DND-41 (cell line): Measurements from ENCODE around the gene SC5D.

Experiments used
- ATAC-seq: fragments of 200-7000 bp; cut with Tn5 transposase; 3 replicates; pipeline ENCODE4 v1.9.1; 2021; ENCODE audit warnings: low read depth; ENCODE audit not compliant: insufficient read depth
- DNase-seq: peaks from one replicate; pipeline ENCODE4 v3.0.0-alpha.2; 2020
- H2AFZ ChIP-seq: 2 replicates; pipeline ENCODE4 v1.6.0; 2012; ENCODE audit warnings: low read depth, low read length
- H3K27ac ChIP-seq: 2 replicates; pipeline ENCODE4 v1.5.1; 2012; ENCODE audit warnings: low read length, inconsistent platforms
- H3K27me3 ChIP-seq: fragments of 200-600 bp; sonication (generic); 2 replicates; pipeline ENCODE4 v1.6.0; 2012; ENCODE audit warnings: low read length, mild to moderate bottlenecking, inconsistent platforms; ENCODE audit not compliant: insufficient read depth, poor library complexity
- H3K36me3 ChIP-seq: 2 replicates; pipeline ENCODE4 v1.5.1; 2012; ENCODE audit warnings: low read length, inconsistent platforms; ENCODE audit not compliant: insufficient read depth
- H3K4me1 ChIP-seq: 2 replicates; pipeline ENCODE4 v1.5.1; 2012; ENCODE audit warnings: mild to moderate bottlenecking, low read length; ENCODE audit not compliant: insufficient read depth
- H3K4me2 ChIP-seq: 2 replicates; pipeline ENCODE4 v1.6.0; 2012; ENCODE audit warnings: mild to moderate bottlenecking, moderate library complexity, low read length, inconsistent platforms; ENCODE audit not compliant: insufficient read depth
- H3K4me3 ChIP-seq, 2 experiments: fragments of 200-600 bp in 1 of 2; shearing (Covaris generic) in 1 of 2; 2 replicates each; pipeline ENCODE4 v1.5.1; 2012 to 2016; ENCODE audit warnings: inconsistent platforms in 2 of 2, low read length in 2 of 2, mild to moderate bottlenecking in 2 of 2, low read depth in 1 of 2, moderate library complexity in 1 of 2
- H3K79me2 ChIP-seq: 2 replicates; pipeline ENCODE4 v1.6.0; 2012; ENCODE audit warnings: low read length, inconsistent platforms; ENCODE audit not compliant: insufficient read depth
- H3K9ac ChIP-seq: 2 replicates; pipeline ENCODE4 v1.6.0; 2012; ENCODE audit warnings: low read depth, mild to moderate bottlenecking, inconsistent platforms, low read length, moderate library complexity
- H3K9me3 ChIP-seq: 2 replicates; pipeline ENCODE4 v1.5.1; 2012; ENCODE audit warnings: low read length, moderate library complexity, mild to moderate bottlenecking, inconsistent platforms; ENCODE audit not compliant: insufficient read depth, severe bottlenecking
- H4K20me1 ChIP-seq: 2 replicates; pipeline ENCODE4 v1.6.0; 2012; ENCODE audit warnings: low read length; ENCODE audit not compliant: insufficient read depth
- CTCF ChIP-seq: IDR thresholded peaks from 2 replicates; pipeline ENCODE4 v1.5.1; 2012; ENCODE audit warnings: borderline replicate concordance, low read length, moderate library complexity, mild to moderate bottlenecking; ENCODE audit not compliant: poor library complexity, severe bottlenecking; ENCODE audit errors: extremely low read depth
- EZH2 ChIP-seq: IDR thresholded peaks from 3 replicates; pipeline ENCODE4 v1.6.1; 2012; ENCODE audit warnings: borderline replicate concordance, low read depth, mild to moderate bottlenecking, moderate library complexity, low read length, inconsistent platforms; ENCODE audit not compliant: severe bottlenecking

Gene SC5D

GRCh38 chr11:121300972-121301699 is 8.6 kb downstream of the SC5D start:
- DNase-seq (no peak), ATAC-seq (no peak)
- Histone ChIP-seq H3K79me2 (peaks cover 71% of the 10 kb centered on the region), H3K27ac (no peak overlapping the region), H3K4me1 (peaks cover 1% of the 10 kb centered on the region), H3K4me2 (no peak overlapping the region), H3K36me3 (peaks cover 39% of the 10 kb centered on the region), H2AFZ (no peak overlapping the region), H3K4me3 (no peak overlapping the region), H4K20me1 (peaks cover 20% of the 10 kb centered on the region; the same call in 1 of the 2 replicates), H3K27me3 (no peaks in the 10 kb centered on the region), H3K9ac (no peak overlapping the region), H3K9me3 (no peaks in the 10 kb centered on the region)
- TF ChIP-seq CTCF (no peak), EZH2 (no peak)

GRCh38 chr11:121304759-121305158 is 12.2 kb downstream of the SC5D start:
- no peaks in the 10 kb centered on the region for H3K4me1 ChIP-seq

GRCh38 chr11:121308816-121309215 is 16.2 kb downstream of the SC5D start:
- Histone ChIP-seq H2AFZ (no peak overlapping the region), H3K79me2 (no peaks in the 10 kb centered on the region), H3K9ac (no peak overlapping the region), H3K4me1 (no peaks in the 10 kb centered on the region), H4K20me1 (no peaks in the 10 kb centered on the region), H3K27ac (no peak overlapping the region), H3K4me3 (no peak overlapping the region), H3K36me3 (peaks cover 58% of the 10 kb centered on the region), H3K4me2 (no peak overlapping the region), H3K9me3 (no peaks in the 10 kb centered on the region), H3K27me3 (no peaks in the 10 kb centered on the region)
- no peak for TF ChIP-seq CTCF
- TF ChIP-seq EZH2: no peak
- no peak for DNase-seq
- ATAC-seq: no peak

More at GRCh38 chr11:121304759-121305158, 12.2 kb downstream of the SC5D start:
- Histone ChIP-seq H3K79me2 (peaks cover 35% of the 10 kb centered on the region), H3K4me2 (no peak overlapping the region), H3K4me3 (no peak overlapping the region), H3K9ac (no peak overlapping the region), H2AFZ (no peak overlapping the region), H3K36me3 (peaks cover 70% of the 10 kb centered on the region), H3K27ac (no peak overlapping the region), H3K9me3 (no peaks in the 10 kb centered on the region), H3K27me3 (no peaks in the 10 kb centered on the region), H4K20me1 (peaks cover 9% of the 10 kb centered on the region; the same call in 1 of the 2 replicates)
- DNase-seq (no peak), ATAC-seq (no peak)
- TF ChIP-seq CTCF (no peak), EZH2 (no peak)

GRCh38 chr11:121309688-121310087 is 17.1 kb downstream of the SC5D start:
- H3K27me3 ChIP-seq: no peaks in the 10 kb centered on the region
- no peak overlapping the region for H3K9ac ChIP-seq
- H3K79me2 ChIP-seq: no peaks in the 10 kb centered on the region
- no peak overlapping the region for H3K4me2 ChIP-seq
- peaks cover 51% of the 10 kb centered on the region for H3K36me3 ChIP-seq
- H3K4me3 ChIP-seq: no peak overlapping the region
- H3K27ac ChIP-seq: no peak overlapping the region
- H2AFZ ChIP-seq: no peak overlapping the region
- ATAC-seq (no peak), DNase-seq (no peak)
- TF ChIP-seq EZH2: no peak
- TF ChIP-seq CTCF: no peak
- no peaks in the 10 kb centered on the region for H3K9me3 ChIP-seq
- H3K4me1 ChIP-seq: no peaks in the 10 kb centered on the region
- H4K20me1 ChIP-seq: no peaks in the 10 kb centered on the region
